Gastrocnemius medialis (tissue), 4 donors: ENCODE data around the gene NYNRIN.

ENCODE experiments used
- CTCF ChIP-seq, 5 experiments: fragments of 450-650 bp in 3 of 5; fragments of 200-600 bp in 2 of 5; sonication (generic) in 2 of 5; IDR thresholded peaks in 4 of 5; conservative IDR thresholded peaks in 1 of 5; 1 replicate in 4 of 5; 2 replicates in 1 of 5; pipeline ENCODE4 v1.5.1; 2016 to 2019; ENCODE audit warnings: antibody characterized with exemption in 5 of 5, mild to moderate bottlenecking in 3 of 5, moderate library complexity in 3 of 5
- POLR2A ChIP-seq, 2 donors: fragments of 450-650 bp; IDR thresholded peaks; one replicate each; pipeline ENCODE4 v1.6.1; 2017; ENCODE audit warnings: antibody characterized with exemption in 2 of 2, mild to moderate bottlenecking in 2 of 2, moderate library complexity in 2 of 2

GRCh38 chr14:24463017-24463883 is 64.4 kb downstream of the NYNRIN start:
- no peak for TF ChIP-seq POLR2A (IDR thresholded peaks at IDR 0.05)
- TF ChIP-seq CTCF (IDR thresholded peaks at IDR 0.05 in 4 of 5, conservative IDR thresholded peaks at IDR 0.05 in 1 of 5): no peak
